SK-N-MC (cell line): Measurements from ENCODE around the gene RIPK1.
"Not testable (repeated sequence)": the region's sequence is repeated elsewhere in the genome, so short reads cannot be mapped to it uniquely, and the experiment has no call there.

Source experiments
- EZH2 ChIP-seq: fragments of 200-600 bp; sonication (generic); IDR thresholded peaks from one replicate; pipeline ENCODE4 v1.6.1; 2017; ENCODE audit warnings: antibody characterized with exemption
- POLR2AphosphoS5 ChIP-seq: IDR thresholded peaks from 2 replicates; pipeline ENCODE4 v1.6.1; 2012; ENCODE audit warnings: mild to moderate bottlenecking, low read depth, low read length, borderline replicate concordance

GRCh38 chr6:3078952-3079351, 10.7 kb downstream of the RIPK1 start:
- TF ChIP-seq EZH2, POLR2AphosphoS5: not testable (repeated sequence)
